ENCODE results near the gene SND1.

The SND1 gene

GRCh38 chr7:128006550-128007302, 354.7 kb downstream of the SND1 start:
- H3K27ac ChIP-seq: no peak overlapping the region
- no peak for TF ChIP-seq CTCF (IDR thresholded peaks at IDR 0.05; ENCODE audit: low read depth, low read length)
- no peak for DNase-seq
- H3K9me3 ChIP-seq (ENCODE audit: severe bottlenecking): no peaks in the 10 kb centered on the region
- no peaks in the 10 kb centered on the region for H3K36me3 ChIP-seq
- H3K27me3 ChIP-seq (ENCODE audit: insufficient read depth, low read depth, severe bottlenecking): no peaks in the 10 kb centered on the region
- H3K4me3 ChIP-seq (ENCODE audit: low read depth, low read length): no peak overlapping the region

GRCh38 chr7:128007303-128007680, 355.3 kb downstream of the SND1 start:
- no peak for TF ChIP-seq CTCF (IDR thresholded peaks at IDR 0.05; ENCODE audit: low read depth, low read length)
- Histone ChIP-seq H3K36me3 (no peaks in the 10 kb centered on the region), H3K4me3 (ENCODE audit: low read depth, low read length) (no peak overlapping the region), H3K27me3 (ENCODE audit: insufficient read depth, low read depth, severe bottlenecking) (no peaks in the 10 kb centered on the region), H3K27ac (no peak overlapping the region), H3K9me3 (ENCODE audit: severe bottlenecking) (no peaks in the 10 kb centered on the region)
- DNase-seq: no peak

- TF ChIP-seq CTCF (IDR thresholded peaks at IDR 0.05; ENCODE audit: low read depth, low read length): no peak
- no peak for DNase-seq
- Histone ChIP-seq H3K36me3 (peaks cover 5% of the 10 kb centered on the region; the same call in 1 of the 2 replicates), H3K27me3 (ENCODE audit: insufficient read depth, low read depth, severe bottlenecking) (no peaks in the 10 kb centered on the region), H3K4me3 (ENCODE audit: low read depth, low read length) (no peak overlapping the region), H3K27ac (no peak overlapping the region), H3K9me3 (ENCODE audit: severe bottlenecking) (no peaks in the 10 kb centered on the region)
Observed at GRCh38 chr7:128008141-128008540, 356.1 kb downstream of the SND1 start.

GRCh38 chr7:128008744-128009143, 356.8 kb downstream of the SND1 start:
- H3K27me3 ChIP-seq (ENCODE audit: insufficient read depth, low read depth, severe bottlenecking): no peaks in the 10 kb centered on the region
- no peak for TF ChIP-seq CTCF (IDR thresholded peaks at IDR 0.05; ENCODE audit: low read depth, low read length)
- no peak overlapping the region for H3K4me3 ChIP-seq (ENCODE audit: low read depth, low read length)
- H3K27ac ChIP-seq: no peak overlapping the region
- peaks cover 5% of the 10 kb centered on the region; the same call in 1 of the 2 replicates for H3K36me3 ChIP-seq
- no peak for DNase-seq
- H3K9me3 ChIP-seq (ENCODE audit: severe bottlenecking): no peaks in the 10 kb centered on the region

- no peak overlapping the region for H3K27ac ChIP-seq
- peak; percentile 35; the same call in 1 of the 2 replicates for TF ChIP-seq CTCF (IDR thresholded peaks at IDR 0.05; ENCODE audit: low read depth, low read length)
Observed at GRCh38 chr7:128010391-128011127, 358.6 kb downstream of the SND1 start.

More at GRCh38 chr7:128010391-128011127, 358.6 kb downstream of the SND1 start:
- Histone ChIP-seq H3K4me3 (ENCODE audit: low read depth, low read length) (no peak overlapping the region), H3K36me3 (peaks cover 5% of the 10 kb centered on the region; the same call in 1 of the 2 replicates), H3K9me3 (ENCODE audit: severe bottlenecking) (no peaks in the 10 kb centered on the region), H3K27me3 (ENCODE audit: insufficient read depth, low read depth, severe bottlenecking) (no peaks in the 10 kb centered on the region)
- no peak for DNase-seq
